Bronchial epithelial cell (primary cell): ENCODE results near the gene ARHGAP6. TPM values are rescaled to one million over a fixed set of nuclear protein-coding genes. Genes with fewer than 3 reads are reported as not detected.
A peak's percentile ranks its signal among the peaks of the same experiment; 100 is the strongest.

ENCODE experiments used
- DNase-seq: peaks from one replicate; pipeline ENCODE4 v3.0.0-alpha.2; 2010; ENCODE audit warnings: low read depth
- FAIRE-seq: peaks from 2 replicates; lab custom pipeline; 2011; peaks lifted over from hg19 to GRCh38; lab: Jason Lieb, UNC
- H3K27me3 ChIP-seq: 2 replicates; pipeline ENCODE4 v1.5.1; 2011; ENCODE audit warnings: low read length; ENCODE audit not compliant: control insufficient read depth, insufficient read depth
- H3K36me3 ChIP-seq: 2 replicates; pipeline ENCODE4 v1.5.1; 2011; ENCODE audit warnings: low read length; ENCODE audit not compliant: control insufficient read depth, insufficient read depth
- H3K4me3 ChIP-seq: 2 replicates; pipeline ENCODE4 v1.5.1; 2011; ENCODE audit warnings: mild to moderate bottlenecking, low read depth, low read length, control low read depth
- CTCF ChIP-seq: IDR thresholded peaks from 2 replicates; pipeline ENCODE4 v1.5.1; 2011; ENCODE audit warnings: mild to moderate bottlenecking, moderate library complexity, low read length, control low read depth, inconsistent platforms; ENCODE audit not compliant: insufficient read depth, severe bottlenecking
- total RNA-seq: library from RNA; depleted of rRNA; stranded (reverse); fragments of >200 nt; gene quantifications from 2 replicates; pipeline ENCODE4 v1.2.1, GENCODE V29; 2014

The ARHGAP6 gene
- total RNA-seq, 1 donor from 2014 or later: under 0.01 TPM

GRCh38 chrX:11566173-11566572 lies 99.5 kb downstream of the ARHGAP6 start:
- Histone ChIP-seq H3K36me3 (no peaks in the 10 kb centered on the region), H3K4me3 (no peak overlapping the region), H3K27me3 (no peaks in the 10 kb centered on the region)
- no peak for FAIRE-seq
- no peak for DNase-seq
- no peak for TF ChIP-seq CTCF

GRCh38 chrX:11564546-11564945 lies 101.2 kb downstream of the ARHGAP6 start:
- no peak for TF ChIP-seq CTCF
- DNase-seq (no peak), FAIRE-seq (no peak)
- no peaks in the 10 kb centered on the region for H3K27me3 ChIP-seq
- no peak overlapping the region for H3K4me3 ChIP-seq
- no peaks in the 10 kb centered on the region for H3K36me3 ChIP-seq

- Histone ChIP-seq H3K27me3 (no peaks in the 10 kb centered on the region), H3K4me3 (no peak overlapping the region), H3K36me3 (no peaks in the 10 kb centered on the region)
- FAIRE-seq: no peak
- no peak for DNase-seq
- TF ChIP-seq CTCF: no peak
Observed at GRCh38 chrX:11562570-11562969, 103.2 kb downstream of the ARHGAP6 start.

- H3K27me3 ChIP-seq: no peaks in the 10 kb centered on the region
- TF ChIP-seq CTCF: peak; percentile 31
- FAIRE-seq: no peak
- H3K4me3 ChIP-seq: no peak overlapping the region
- no peak for DNase-seq
- H3K36me3 ChIP-seq: no peaks in the 10 kb centered on the region
Observed at GRCh38 chrX:11558972-11559371, 106.7 kb downstream of the ARHGAP6 start.

- no peak for FAIRE-seq
Observed at GRCh38 chrX:11557120-11557519, 108.6 kb downstream of the ARHGAP6 start.

More at GRCh38 chrX:11557120-11557519, 108.6 kb downstream of the ARHGAP6 start:
- Histone ChIP-seq H3K27me3 (no peaks in the 10 kb centered on the region), H3K4me3 (no peak overlapping the region), H3K36me3 (no peaks in the 10 kb centered on the region)
- no peak for TF ChIP-seq CTCF
- DNase-seq: peak; percentile 80
